ENCODE measurements around the gene ATP5F1D. TPM values are rescaled to one million over a fixed set of nuclear protein-coding genes. Genes with fewer than 3 reads are reported as not detected.
A peak's percentile ranks its signal among the peaks of the same experiment; 100 is the strongest.

Gene ATP5F1D
- total and polyA plus RNA-seq, 2 of the 13 experiments (the other 11 are each of a cell fraction or from before 2014, with no cell fraction given), result 39.4 to 78.7 TPM

GRCh38 chr19:1284293-1284978 is 42.9 kb downstream of the ATP5F1D start (continued):
- TF ChIP-seq ZNF670 (CRISPR knock-in tag; IDR thresholded peaks at IDR 0.05; ENCODE audit: borderline replicate concordance), result no peak
- TF ChIP-seq ZFP91 (CRISPR knock-in tag; IDR thresholded peaks at IDR 0.05; ENCODE audit: borderline replicate concordance), result no peak
- no peak for TF ChIP-seq ZNF282 (IDR thresholded peaks at IDR 0.05; ENCODE audit: partially characterized antibody)
- no peak for TF ChIP-seq DDIT3 (CRISPR knock-in tag; IDR thresholded peaks at IDR 0.05)
- TF ChIP-seq ZHX1 (CRISPR knock-in tag; IDR thresholded peaks at IDR 0.05; ENCODE audit: low read depth), result no peak
- no peak for TF ChIP-seq GMEB2 (CRISPR knock-in tag; IDR thresholded peaks at IDR 0.05; ENCODE audit: low read depth)
- TF ChIP-seq PHF20 (CRISPR knock-in tag; IDR thresholded peaks at IDR 0.05), result no peak
- no peak for TF ChIP-seq SRF (IDR thresholded peaks at IDR 0.05; ENCODE audit: low read depth, low read length)
- no peak for TF ChIP-seq ZBTB2 (CRISPR knock-in tag; IDR thresholded peaks at IDR 0.05; ENCODE audit: low read depth)
- no peak for TF ChIP-seq SRSF4 (IDR thresholded peaks at IDR 0.05; ENCODE audit: low read depth, low read length, poor library complexity, severe bottlenecking)
- TF ChIP-seq ZNF563 (CRISPR knock-in tag; IDR thresholded peaks at IDR 0.05), result no peak; the same call in 1 of the 2 replicates
- no peak for TF ChIP-seq NFYC (CRISPR knock-in tag; IDR thresholded peaks at IDR 0.05)
- no peak; the same call in 1 of the 2 replicates for TF ChIP-seq PHF8 (CRISPR knock-in tag; IDR thresholded peaks at IDR 0.05)
- TF ChIP-seq MED8 (CRISPR knock-in tag; IDR thresholded peaks at IDR 0.05; ENCODE audit: insufficient replicate concordance), result no peak
- no peak for TF ChIP-seq TBP (CRISPR knock-in tag; IDR thresholded peaks at IDR 0.05)
- TF ChIP-seq BHLHE40 (IDR thresholded peaks at IDR 0.05; ENCODE audit: low read length), result no peak
- 0 out of 2 replicates have a peak, but pooled peaks have one; percentile 47 for TF ChIP-seq ZNF232 (CRISPR knock-in tag; IDR thresholded peaks at IDR 0.05; ENCODE audit: borderline replicate concordance)
- TF ChIP-seq ZNF580 (CRISPR knock-in tag; IDR thresholded peaks at IDR 0.05; ENCODE audit: borderline replicate concordance, low read depth), result 0 out of 2 replicates have a peak, but pooled peaks have one; percentile 50
- no peak for TF ChIP-seq ZNF616 (CRISPR knock-in tag; IDR thresholded peaks at IDR 0.05; ENCODE audit: low read depth)
- no peak for TF ChIP-seq ZNF432 (CRISPR knock-in tag; IDR thresholded peaks at IDR 0.05; ENCODE audit: borderline replicate concordance)
- TF ChIP-seq ZNF317 (CRISPR knock-in tag; IDR thresholded peaks at IDR 0.05), result no peak
- TF ChIP-seq SIX1 (CRISPR knock-in tag; IDR thresholded peaks at IDR 0.05; ENCODE audit: borderline replicate concordance), result no peak

Measured in HepG2 (cell line).